LNCaP clone FGC (cell line): ENCODE measurements around the gene FLII.

Source experiments
- DNase-seq: peaks from one replicate; pipeline ENCODE4 v3.0.0-alpha.2; 2011; ENCODE audit warnings: low read depth
- H3K4me3 ChIP-seq: 2 replicates; pipeline ENCODE4 v1.5.1; 2011; ENCODE audit warnings: mild to moderate bottlenecking, low read depth, low read length, control low read depth
- TF ChIP-seq, protein P1 (sequence below): IDR thresholded peaks from 2 replicates; pipeline ENCODE4 v1.5.1; 2012; ENCODE audit warnings: mild to moderate bottlenecking; ENCODE audit not compliant: control insufficient read depth, insufficient read depth; ENCODE audit errors: extremely low read depth

The FLII gene

DNA sequence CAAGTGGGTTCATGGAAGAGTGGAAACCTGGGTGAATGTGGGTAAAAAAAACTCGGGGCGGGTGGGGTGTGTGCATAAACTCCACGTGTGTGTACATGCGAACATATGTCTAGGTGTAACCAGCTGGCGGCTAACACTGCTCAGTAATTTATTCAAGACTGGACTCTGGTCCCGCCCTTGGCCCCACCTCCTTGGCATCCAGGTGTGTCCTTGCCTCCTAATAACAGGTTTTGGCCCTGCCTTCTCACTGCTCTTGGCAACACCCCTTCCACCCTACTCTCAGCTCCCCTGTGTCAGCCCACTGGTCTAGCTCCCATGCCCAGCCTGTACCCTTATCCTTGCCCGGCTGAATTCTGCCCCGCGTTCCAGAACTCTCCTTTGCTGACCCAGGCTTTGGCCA lies 8.3 kb downstream of the FLII start:
- peak; percentile 76 for DNase-seq
- no peak overlapping the region for H3K4me3 ChIP-seq
- TF ChIP-seq, protein P1, sequence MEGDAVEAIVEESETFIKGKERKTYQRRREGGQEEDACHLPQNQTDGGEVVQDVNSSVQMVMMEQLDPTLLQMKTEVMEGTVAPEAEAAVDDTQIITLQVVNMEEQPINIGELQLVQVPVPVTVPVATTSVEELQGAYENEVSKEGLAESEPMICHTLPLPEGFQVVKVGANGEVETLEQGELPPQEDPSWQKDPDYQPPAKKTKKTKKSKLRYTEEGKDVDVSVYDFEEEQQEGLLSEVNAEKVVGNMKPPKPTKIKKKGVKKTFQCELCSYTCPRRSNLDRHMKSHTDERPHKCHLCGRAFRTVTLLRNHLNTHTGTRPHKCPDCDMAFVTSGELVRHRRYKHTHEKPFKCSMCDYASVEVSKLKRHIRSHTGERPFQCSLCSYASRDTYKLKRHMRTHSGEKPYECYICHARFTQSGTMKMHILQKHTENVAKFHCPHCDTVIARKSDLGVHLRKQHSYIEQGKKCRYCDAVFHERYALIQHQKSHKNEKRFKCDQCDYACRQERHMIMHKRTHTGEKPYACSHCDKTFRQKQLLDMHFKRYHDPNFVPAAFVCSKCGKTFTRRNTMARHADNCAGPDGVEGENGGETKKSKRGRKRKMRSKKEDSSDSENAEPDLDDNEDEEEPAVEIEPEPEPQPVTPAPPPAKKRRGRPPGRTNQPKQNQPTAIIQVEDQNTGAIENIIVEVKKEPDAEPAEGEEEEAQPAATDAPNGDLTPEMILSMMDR: no peak

DNA sequence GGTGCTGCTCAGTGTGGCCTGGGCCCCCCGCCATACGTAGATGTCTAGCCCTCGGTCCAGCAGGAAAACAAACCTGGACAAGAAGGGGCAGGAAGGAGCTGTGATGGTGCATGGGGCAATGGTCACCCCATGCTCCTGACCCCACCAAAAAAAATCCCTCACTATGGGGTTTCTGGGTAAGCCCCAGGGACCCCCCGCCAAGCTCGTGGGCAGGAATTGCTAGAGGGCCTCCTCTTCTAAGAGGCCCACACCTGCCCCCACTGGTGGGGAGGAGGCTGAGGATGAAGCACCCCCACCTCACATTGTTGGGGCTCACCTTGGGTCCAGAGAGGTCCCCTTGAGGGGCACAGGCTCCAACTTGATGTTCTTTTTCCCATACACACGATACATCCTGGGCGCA lies 9.7 kb downstream of the FLII start:
- no peak overlapping the region for H3K4me3 ChIP-seq
- TF ChIP-seq, protein P1: no peak
- no peak for DNase-seq

DNA sequence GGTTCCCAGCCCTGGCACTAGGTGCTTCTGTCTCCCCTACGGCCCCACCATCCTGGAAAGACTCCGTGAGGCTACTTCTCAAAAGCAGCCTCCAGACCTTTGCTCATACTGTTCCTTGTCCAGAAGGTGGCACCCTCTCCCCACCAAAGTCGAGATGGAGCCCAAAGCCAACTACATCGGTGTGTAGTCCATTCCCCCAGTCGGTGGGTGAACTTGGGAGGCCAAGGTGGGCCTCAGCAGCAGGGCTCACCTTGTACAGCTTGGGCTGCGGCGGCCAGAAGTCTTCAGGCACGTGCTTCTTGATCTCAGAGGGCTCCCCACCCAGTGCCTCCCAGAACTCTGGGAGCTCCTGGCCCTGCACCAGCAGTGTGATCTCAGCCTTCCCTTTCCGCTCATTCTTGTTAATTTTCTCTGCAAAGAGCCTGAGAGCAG lies 10.2 kb downstream of the FLII start:
- no peak for DNase-seq
- TF ChIP-seq, protein P1: peak; percentile 73

DNA sequence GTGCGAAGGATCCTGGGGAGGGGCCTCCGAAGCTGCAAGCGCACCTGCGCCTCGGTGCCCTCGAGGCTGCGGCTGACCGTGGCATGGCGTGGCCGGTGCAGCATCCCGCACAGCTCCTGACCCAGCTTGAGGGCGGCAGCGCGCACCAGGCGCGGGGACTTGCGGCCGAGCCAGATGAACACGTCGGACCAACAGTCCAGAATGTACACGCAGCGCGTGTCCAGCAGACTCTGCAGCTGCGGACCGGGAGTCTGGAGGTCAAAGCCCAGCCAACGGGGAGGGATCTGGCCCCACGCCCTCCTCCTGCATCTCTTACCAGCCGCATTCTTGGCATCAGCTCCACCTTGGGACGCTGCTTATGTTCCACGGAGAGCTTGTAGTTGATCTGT lies 10.9 kb downstream of the FLII start:
- DNase-seq: no peak
- TF ChIP-seq, protein P1: no peak
- no peak overlapping the region for H3K4me3 ChIP-seq

More for the DNA sequence above, 10.2 kb downstream of the FLII start:
- H3K4me3 ChIP-seq: no peak overlapping the region

DNA sequence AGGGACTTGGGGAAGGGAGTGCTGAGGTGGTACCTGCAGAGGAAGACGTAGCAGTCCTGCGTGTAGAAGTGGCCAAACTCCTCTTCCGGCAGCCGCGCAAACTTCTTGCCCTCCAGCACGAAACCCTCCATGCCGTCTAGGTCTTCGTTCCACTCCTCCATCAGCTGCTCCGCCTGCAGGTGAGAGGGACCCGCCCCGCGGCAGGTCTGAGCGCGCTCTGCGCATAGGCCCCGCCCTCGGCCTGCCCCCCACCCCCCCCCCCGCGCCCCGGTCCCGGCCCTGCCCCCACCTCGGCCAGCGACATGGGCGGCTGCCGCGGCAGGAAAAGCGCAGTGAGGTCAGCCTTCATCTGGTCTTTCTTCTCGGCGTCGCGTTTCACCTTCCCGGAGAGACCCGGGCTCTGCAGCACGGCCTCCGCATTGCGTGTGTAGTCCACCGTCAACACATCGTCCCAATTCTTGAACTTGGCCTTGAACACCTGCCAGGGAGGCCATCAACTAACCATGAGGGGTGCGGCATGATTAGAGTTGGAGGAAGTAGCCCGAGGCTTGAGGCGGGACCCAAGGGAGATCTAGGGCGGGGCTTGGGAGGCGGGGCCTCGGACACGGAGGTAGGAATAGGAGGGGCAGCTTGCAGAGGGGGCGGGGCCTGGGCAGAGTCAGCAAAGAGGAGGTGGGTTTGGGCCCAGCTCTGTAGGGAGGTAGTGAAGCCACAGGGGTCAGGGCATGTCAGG lies 11.5 kb downstream of the FLII start:
- H3K4me3 ChIP-seq: no peak overlapping the region
- no peak for DNase-seq
- TF ChIP-seq, protein P1: no peak

DNA sequence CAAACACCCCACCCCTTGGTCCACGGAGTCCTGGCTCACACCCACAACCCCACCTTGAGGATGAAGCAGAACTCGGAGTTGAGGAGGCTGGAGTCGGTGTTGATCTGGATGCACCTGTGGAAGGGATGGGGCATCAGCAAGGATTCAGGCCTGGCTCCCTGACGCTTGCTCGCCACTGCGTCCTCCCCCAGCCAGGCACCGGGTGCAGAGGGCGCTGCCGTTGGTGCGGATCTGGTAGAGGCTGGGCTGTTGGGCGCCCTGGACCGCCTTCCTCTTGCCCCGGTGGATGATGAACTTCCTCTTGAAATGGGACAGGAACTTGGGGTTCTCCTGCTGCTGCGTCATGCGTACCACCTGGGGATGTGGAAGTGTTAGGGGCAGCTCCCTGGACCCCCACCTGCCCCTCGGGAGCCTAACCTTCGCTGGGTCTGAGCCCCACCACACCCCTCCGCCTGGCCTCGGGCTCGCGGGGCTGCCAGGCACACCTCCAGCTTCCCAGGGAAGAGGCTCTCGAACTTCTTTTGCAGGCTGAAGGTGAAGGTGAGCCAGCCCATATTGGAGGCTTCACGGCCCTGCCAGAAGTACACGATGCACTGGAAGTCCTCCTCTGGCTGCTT lies 12.3 kb downstream of the FLII start:
- TF ChIP-seq, protein P1: no peak
- no peak overlapping the region for H3K4me3 ChIP-seq

More for the DNA sequence above, 12.3 kb downstream of the FLII start:
- DNase-seq: no peak
